ENCODE data around the gene RAB11FIP5. TPM values are rescaled to one million over a fixed set of nuclear protein-coding genes. Genes with fewer than 3 reads are reported as not detected.

Gene RAB11FIP5
- total and polyA plus RNA-seq, 4 donors: 10.0 to 23.8 (median 11.8) TPM

- Histone ChIP-seq H3K4me3 (no peak overlapping the region), H3K36me3 (ENCODE audit: control insufficient read depth in 4 of 4, insufficient read depth in 4 of 4, low read length in 4 of 4) (peaks cover 0 to 16% (median 0%) of the 10 kb centered on the region in 4 donors), H3K4me1 (ENCODE audit: control insufficient read depth in 5 of 5, insufficient read depth in 5 of 5, low read length in 5 of 5) (peaks cover 0 to 14% (median 0%) of the 10 kb centered on the region in 5 donors), H3K27me3 (ENCODE audit: control insufficient read depth in 3 of 3, insufficient read depth in 3 of 3, low read length in 2 of 3) (no peaks in the 10 kb centered on the region), H3K9ac (ENCODE audit: insufficient read depth in 1 of 2, low read length in 2 of 2) (no peak overlapping the region), H3K27ac (ENCODE audit: low read depth in 1 of 2, low read length in 1 of 2) (peak overlapping the region; percentile 27 to 33), H3K9me3 (ENCODE audit: control insufficient read depth in 4 of 4, insufficient read depth in 3 of 4, low read length in 3 of 4) (no peaks in the 10 kb centered on the region)
- TF ChIP-seq CTCF (IDR thresholded peaks at IDR 0.05; ENCODE audit: control extremely low read depth, extremely low read depth): no peak
- DNase-seq: peak; percentile 31 to 62 (median 53)
- ATAC-seq (ENCODE audit: insufficient read depth, low FRiP score): peak; percentile 77
- WGBS, 2 donors: 78 to 84% methylated on average over 11 of the region's 11 CpGs
These were observed 23.3 kb downstream of the RAB11FIP5 start for GRCh38 chr2:73089270-73090030.

- Histone ChIP-seq H3K4me3 (no peak overlapping the region), H3K36me3 (ENCODE audit: control insufficient read depth in 4 of 4, insufficient read depth in 4 of 4, low read length in 4 of 4) (peaks cover 0 to 17% (median 0%) of the 10 kb centered on the region in 4 donors), H3K9ac (ENCODE audit: insufficient read depth in 1 of 2, low read length in 2 of 2) (no peak overlapping the region), H3K27me3 (ENCODE audit: control insufficient read depth in 3 of 3, insufficient read depth in 3 of 3, low read length in 2 of 3) (no peaks in the 10 kb centered on the region), H3K4me1 (ENCODE audit: control insufficient read depth in 5 of 5, insufficient read depth in 5 of 5, low read length in 5 of 5) (peaks cover 0 to 14% (median 0%) of the 10 kb centered on the region in 5 donors), H3K9me3 (ENCODE audit: control insufficient read depth in 4 of 4, insufficient read depth in 3 of 4, low read length in 3 of 4) (no peaks in the 10 kb centered on the region), H3K27ac (ENCODE audit: low read depth in 1 of 2, low read length in 1 of 2) (peak overlapping the region in 1 of 2 donors; percentile 33)
- no peak for TF ChIP-seq CTCF (IDR thresholded peaks at IDR 0.05; ENCODE audit: control extremely low read depth, extremely low read depth)
- no peak for DNase-seq
- no peak for ATAC-seq (ENCODE audit: insufficient read depth, low FRiP score)
- WGBS, 2 donors: 95 to 96% methylated on average over 14 of the region's 14 CpGs
These were observed 24.0 kb downstream of the RAB11FIP5 start for GRCh38 chr2:73088703-73089102.

- no peak for ATAC-seq (ENCODE audit: insufficient read depth, low FRiP score)
- no peak for TF ChIP-seq CTCF (IDR thresholded peaks at IDR 0.05; ENCODE audit: control extremely low read depth, extremely low read depth)
- no peak overlapping the region for H3K27ac ChIP-seq (ENCODE audit: low read depth in 1 of 2, low read length in 1 of 2)
- 94 to 95% methylated on average over 12 of the region's 12 CpGs for WGBS, 2 donors
- H3K9me3 ChIP-seq (ENCODE audit: control insufficient read depth in 4 of 4, insufficient read depth in 3 of 4, low read length in 3 of 4): no peaks in the 10 kb centered on the region
- no peak for DNase-seq
- H3K27me3 ChIP-seq (ENCODE audit: control insufficient read depth in 3 of 3, insufficient read depth in 3 of 3, low read length in 2 of 3): no peaks in the 10 kb centered on the region
- peaks cover 0 to 13% (median 0%) of the 10 kb centered on the region in 5 donors for H3K4me1 ChIP-seq (ENCODE audit: control insufficient read depth in 5 of 5, insufficient read depth in 5 of 5, low read length in 5 of 5)
- H3K36me3 ChIP-seq (ENCODE audit: control insufficient read depth in 4 of 4, insufficient read depth in 4 of 4, low read length in 4 of 4): peaks cover 0 to 17% (median 0%) of the 10 kb centered on the region in 4 donors
- no peak overlapping the region for H3K4me3 ChIP-seq
- no peak overlapping the region for H3K9ac ChIP-seq (ENCODE audit: insufficient read depth in 1 of 2, low read length in 2 of 2)
These were observed 24.5 kb downstream of the RAB11FIP5 start for GRCh38 chr2:73088211-73088610.

Measured in lung (tissue), 12 donors.